Panc1 (cell line): Measurements from ENCODE around the gene OPN3. TPM values are rescaled to one million over a fixed set of nuclear protein-coding genes. Genes with fewer than 3 reads are reported as not detected.

Experiments used
- ATAC-seq: fragments of 200-7000 bp; cut with Tn5 transposase; 2 replicates; pipeline ENCODE4 v1.9.1; 2020; ENCODE audit warnings: mild to moderate bottlenecking, moderate library complexity
- BruUV-seq: library from RNA; stranded (reverse); fragments of 400-500 nt; replicated peaks from 2 replicates; lab custom pipeline; 2021; lab: Mats Ljungman, UMichigan
- CTCF ChIA-PET: fragments of 300-600 bp; sonication (Branson Sonifier 250); formaldehyde crosslinking; loops from one replicate; lab custom pipeline; 2022; ENCODE audit warnings: antibody characterized with exemption; lab: Charles Lee
- POLR2A ChIA-PET: fragments of 300-600 bp; sonication (Branson Sonifier 250); formaldehyde crosslinking; loops from one replicate; lab custom pipeline; 2022; ENCODE audit warnings: antibody characterized with exemption; lab: Charles Lee
- DNase-seq: peaks from one replicate; pipeline ENCODE4 v3.0.0-alpha.2; 2010; ENCODE audit warnings: low read depth, low spot score
- H3K27ac ChIP-seq: 2 replicates; pipeline ENCODE4 v1.5.1; 2011; ENCODE audit warnings: mild to moderate bottlenecking, low read length, inconsistent platforms
- H3K27me3 ChIP-seq: fragments of 200-500 bp; sonication (Bioruptor generic); 2 replicates; pipeline ENCODE4 v1.6.0; 2014; ENCODE audit warnings: low read length, inconsistent platforms; ENCODE audit not compliant: control insufficient read depth, insufficient read depth
- H3K36me3 ChIP-seq: fragments of 200-500 bp; sonication (Bioruptor generic); 2 replicates; pipeline ENCODE4 v1.5.1; 2014; ENCODE audit warnings: inconsistent platforms, mild to moderate bottlenecking, low read length, moderate library complexity; ENCODE audit not compliant: control insufficient read depth, insufficient read depth
- H3K4me1 ChIP-seq: 2 replicates; pipeline ENCODE4 v1.5.1; 2011; ENCODE audit warnings: inconsistent platforms, mild to moderate bottlenecking, low read length, moderate library complexity; ENCODE audit not compliant: control insufficient read depth, insufficient read depth
- H3K4me3 ChIP-seq, 2 experiments: 2 replicates each; pipeline ENCODE4 v1.5.1; 2011 to 2012; ENCODE audit warnings: low read depth in 2 of 2, low read length in 2 of 2, mild to moderate bottlenecking in 2 of 2, inconsistent platforms in 1 of 2, moderate library complexity in 1 of 2
- H3K9me3 ChIP-seq: fragments of 200-500 bp; sonication (Bioruptor generic); 2 replicates; pipeline ENCODE4 v1.5.1; 2014; ENCODE audit warnings: low read depth, mild to moderate bottlenecking, inconsistent platforms, low read length, moderate library complexity; ENCODE audit not compliant: control insufficient read depth, insufficient read depth
- POLR2AphosphoS5 ChIP-seq: IDR thresholded peaks from 2 replicates; pipeline ENCODE4 v1.6.1; 2012; ENCODE audit warnings: mild to moderate bottlenecking, low read depth, low read length, moderate library complexity
- REST ChIP-seq, 2 experiments: IDR thresholded peaks; 2 replicates each; pipeline ENCODE4 v1.6.1; 2011 to 2012; ENCODE audit warnings: low read depth in 2 of 2, control low read depth in 1 of 2, low read length in 1 of 2, mild to moderate bottlenecking in 1 of 2, moderate library complexity in 1 of 2; ENCODE audit not compliant: insufficient read depth in 1 of 2
- SIN3A ChIP-seq: IDR thresholded peaks from 2 replicates; pipeline ENCODE4 v1.6.1; 2012; ENCODE audit warnings: low read depth, mild to moderate bottlenecking, low read length, moderate library complexity, borderline replicate concordance; ENCODE audit not compliant: insufficient read depth
- TCF7L2 ChIP-seq: IDR thresholded peaks from 2 replicates; pipeline ENCODE4 v1.6.1; 2011; ENCODE audit warnings: mild to moderate bottlenecking, low read depth, low read length, inconsistent platforms
- in situ Hi-C: cut with HindIII; loops from 2 replicates; pipeline ENCODE4 v1.10.0; 2016; ENCODE audit warnings: low sequenced_read_pairs, low pct_unique_long_range_greater_than_20kb
- intact Hi-C: fragments of 100-400 bp; cut with micrococcal nuclease; formaldehyde crosslinking; loops from one replicate; pipeline ENCODE4 v1.10.0; 2022; ENCODE audit not compliant: unreplicated experiment
- total RNA-seq: library from RNA; stranded (reverse); gene quantifications from one replicate; pipeline ENCODE4 v1.2.1, GENCODE V29; 2021; ENCODE audit not compliant: unreplicated experiment
- TF ChIP-seq, protein P1 (sequence below): fragments of 450-650 bp; IDR thresholded peaks from 2 replicates; pipeline ENCODE4 v1.5.1; 2017; ENCODE audit warnings: mild to moderate bottlenecking

OPN3 gene
- total RNA-seq, 1 experiment from 2014 or later = 34.0 TPM

DNA sequence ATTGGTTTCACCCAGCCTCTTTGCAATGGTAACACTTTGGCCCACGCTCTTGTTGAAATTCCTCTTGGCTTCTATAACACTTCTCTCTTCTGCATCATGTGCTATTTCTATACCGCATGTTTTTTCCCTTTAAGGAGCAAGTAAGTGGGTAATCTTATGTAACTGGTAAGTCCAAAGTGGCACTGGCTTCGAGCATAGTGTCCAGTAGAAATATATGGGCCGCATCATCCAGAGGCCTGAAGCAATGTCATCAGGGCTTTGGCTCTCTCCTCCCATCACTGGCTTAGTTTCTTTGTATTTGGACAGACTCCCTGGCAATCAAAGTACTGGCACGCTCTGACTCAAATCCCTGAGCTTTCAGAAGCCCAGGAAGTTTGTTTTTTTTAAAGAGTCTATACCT is 17.5 kb downstream of the OPN3 start:
- ChIA-PET POLR2A (no interaction called here), CTCF (no interaction called here)
- Histone ChIP-seq H3K9me3 (no peaks in the 10 kb centered on the region), H3K27ac (no peak overlapping the region), H3K4me3 (no peak overlapping the region), H3K27me3 (no peaks in the 10 kb centered on the region), H3K36me3 (no peaks in the 10 kb centered on the region), H3K4me1 (peaks cover 6% of the 10 kb centered on the region; the same call in 1 of the 2 replicates)
- intact Hi-C loops = no loop called here
- ATAC-seq = no peak
- in situ Hi-C loops = no loop called here
- TF ChIP-seq SIN3A (no peak), TCF7L2 (no peak), POLR2AphosphoS5 (no peak), REST (IDR thresholded peaks at IDR 0.05; ENCODE audit: insufficient read depth in 1 of 2, low read depth in 2 of 2, low read length in 1 of 2) (no peak)
- TF ChIP-seq, protein P1, sequence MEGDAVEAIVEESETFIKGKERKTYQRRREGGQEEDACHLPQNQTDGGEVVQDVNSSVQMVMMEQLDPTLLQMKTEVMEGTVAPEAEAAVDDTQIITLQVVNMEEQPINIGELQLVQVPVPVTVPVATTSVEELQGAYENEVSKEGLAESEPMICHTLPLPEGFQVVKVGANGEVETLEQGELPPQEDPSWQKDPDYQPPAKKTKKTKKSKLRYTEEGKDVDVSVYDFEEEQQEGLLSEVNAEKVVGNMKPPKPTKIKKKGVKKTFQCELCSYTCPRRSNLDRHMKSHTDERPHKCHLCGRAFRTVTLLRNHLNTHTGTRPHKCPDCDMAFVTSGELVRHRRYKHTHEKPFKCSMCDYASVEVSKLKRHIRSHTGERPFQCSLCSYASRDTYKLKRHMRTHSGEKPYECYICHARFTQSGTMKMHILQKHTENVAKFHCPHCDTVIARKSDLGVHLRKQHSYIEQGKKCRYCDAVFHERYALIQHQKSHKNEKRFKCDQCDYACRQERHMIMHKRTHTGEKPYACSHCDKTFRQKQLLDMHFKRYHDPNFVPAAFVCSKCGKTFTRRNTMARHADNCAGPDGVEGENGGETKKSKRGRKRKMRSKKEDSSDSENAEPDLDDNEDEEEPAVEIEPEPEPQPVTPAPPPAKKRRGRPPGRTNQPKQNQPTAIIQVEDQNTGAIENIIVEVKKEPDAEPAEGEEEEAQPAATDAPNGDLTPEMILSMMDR = no peak
- no peak for DNase-seq
- no TSS peak for BruUV-seq

DNA sequence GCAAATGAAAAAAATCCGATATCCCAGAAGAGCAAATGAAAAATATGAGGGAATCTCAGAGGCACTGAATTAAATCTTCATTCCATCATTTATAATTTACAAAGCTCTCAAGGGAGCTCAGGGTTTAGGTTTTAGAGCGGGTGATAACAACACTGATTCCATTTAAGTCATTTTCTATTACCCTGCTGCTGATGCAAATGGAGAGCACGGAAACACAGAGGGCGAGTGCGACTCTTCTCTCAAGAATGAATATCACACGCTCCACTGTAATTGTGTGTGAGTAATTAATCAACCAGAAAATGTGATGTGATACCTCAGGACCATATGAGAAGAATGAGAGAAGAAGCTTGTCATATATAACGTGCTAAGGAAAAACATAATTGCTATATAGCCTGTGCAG is 22.7 kb downstream of the OPN3 start:
- ChIA-PET CTCF (interaction anchor here (0.6 kb wide), 1 partner anchor 10 kb away, joined by 4 read pairs; no protein-coding TSS in a partner anchor), POLR2A (no interaction called here)
- in situ Hi-C loops = loop anchor here (10.0 kb wide), 1 partner anchor 93 kb away; no protein-coding TSS in a partner anchor

More for the DNA sequence above, 22.7 kb downstream of the OPN3 start:
- H3K9me3 ChIP-seq = no peaks in the 10 kb centered on the region
- DNase-seq (no peak), ATAC-seq (no peak)
- intact Hi-C loops = no loop called here
- TF ChIP-seq TCF7L2 = no peak
- TF ChIP-seq SIN3A = no peak
- TF ChIP-seq REST (IDR thresholded peaks at IDR 0.05; ENCODE audit: insufficient read depth in 1 of 2, low read depth in 2 of 2, low read length in 1 of 2) = no peak
- no peak for TF ChIP-seq POLR2AphosphoS5
- TF ChIP-seq, protein P1 = no peak
- H3K27me3 ChIP-seq = no peaks in the 10 kb centered on the region
- H3K4me3 ChIP-seq = no peak overlapping the region
- peaks cover 20% of the 10 kb centered on the region for H3K4me1 ChIP-seq
- no TSS peak for BruUV-seq
- no peaks in the 10 kb centered on the region for H3K36me3 ChIP-seq
- H3K27ac ChIP-seq = peak overlapping the region; percentile 34; the same call in 1 of the 2 replicates
